Mammary epithelial cell (primary cell): ENCODE data around the gene TSPO.

Source experiments
- EZH2 ChIP-seq: IDR thresholded peaks from 2 replicates; pipeline ENCODE4 v1.6.1; 2012; ENCODE audit warnings: low read length, inconsistent platforms, borderline replicate concordance
- TF ChIP-seq, protein P1 (sequence below), 2 donors: IDR thresholded peaks in 1 of 2; conservative IDR thresholded peaks in 1 of 2; 2 replicates each; pipeline ENCODE4 v1.5.1; 2011 to 2012; ENCODE audit warnings: inconsistent platforms in 2 of 2, low read length in 2 of 2, mild to moderate bottlenecking in 2 of 2, control low read depth in 1 of 2, low read depth in 1 of 2; ENCODE audit not compliant: insufficient read depth in 1 of 2; ENCODE audit errors: extremely low read depth in 1 of 2

DNA sequence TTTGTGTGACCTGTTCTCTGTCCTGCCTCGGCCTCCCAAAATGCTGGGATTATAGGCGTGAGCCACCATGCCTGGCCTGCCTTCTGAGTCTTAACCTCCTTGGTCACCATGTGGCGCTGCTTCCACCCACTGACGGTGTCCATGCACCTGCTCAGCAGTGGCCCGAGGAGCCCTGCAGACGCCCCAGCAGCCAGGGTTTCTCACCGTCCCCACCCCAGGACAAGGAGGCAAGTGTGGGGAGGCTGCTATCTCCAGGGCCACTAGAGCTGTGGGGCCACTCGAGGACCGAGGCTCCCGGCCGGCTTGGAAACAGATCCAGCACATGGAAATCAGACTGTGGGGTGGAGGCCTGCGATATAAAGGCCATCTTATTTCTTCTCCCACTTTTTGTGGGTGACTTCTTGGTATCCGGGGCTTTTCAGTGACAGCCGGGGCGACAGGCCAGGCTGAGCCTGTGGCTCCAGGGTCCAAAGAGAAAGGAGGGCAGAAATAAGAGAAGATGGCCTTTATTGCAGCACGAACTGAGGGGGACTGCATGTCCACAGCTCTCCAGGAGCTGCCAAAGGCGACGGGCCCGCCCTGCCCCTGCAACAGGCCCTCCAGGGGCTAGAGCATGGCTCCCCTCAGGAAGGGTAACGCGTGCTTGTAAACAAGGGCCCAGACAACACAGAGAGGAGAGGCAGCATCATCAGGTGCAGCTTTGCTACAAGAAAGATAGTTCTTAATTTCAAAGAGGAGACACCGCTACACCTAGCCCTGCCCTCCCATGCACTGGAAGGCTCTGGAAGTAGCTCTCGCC lies 15.0 kb downstream of the TSPO start:
- TF ChIP-seq EZH2, result no peak
- TF ChIP-seq, protein P1, sequence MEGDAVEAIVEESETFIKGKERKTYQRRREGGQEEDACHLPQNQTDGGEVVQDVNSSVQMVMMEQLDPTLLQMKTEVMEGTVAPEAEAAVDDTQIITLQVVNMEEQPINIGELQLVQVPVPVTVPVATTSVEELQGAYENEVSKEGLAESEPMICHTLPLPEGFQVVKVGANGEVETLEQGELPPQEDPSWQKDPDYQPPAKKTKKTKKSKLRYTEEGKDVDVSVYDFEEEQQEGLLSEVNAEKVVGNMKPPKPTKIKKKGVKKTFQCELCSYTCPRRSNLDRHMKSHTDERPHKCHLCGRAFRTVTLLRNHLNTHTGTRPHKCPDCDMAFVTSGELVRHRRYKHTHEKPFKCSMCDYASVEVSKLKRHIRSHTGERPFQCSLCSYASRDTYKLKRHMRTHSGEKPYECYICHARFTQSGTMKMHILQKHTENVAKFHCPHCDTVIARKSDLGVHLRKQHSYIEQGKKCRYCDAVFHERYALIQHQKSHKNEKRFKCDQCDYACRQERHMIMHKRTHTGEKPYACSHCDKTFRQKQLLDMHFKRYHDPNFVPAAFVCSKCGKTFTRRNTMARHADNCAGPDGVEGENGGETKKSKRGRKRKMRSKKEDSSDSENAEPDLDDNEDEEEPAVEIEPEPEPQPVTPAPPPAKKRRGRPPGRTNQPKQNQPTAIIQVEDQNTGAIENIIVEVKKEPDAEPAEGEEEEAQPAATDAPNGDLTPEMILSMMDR (conservative IDR thresholded peaks at IDR 0.05 in 1 of 2, IDR thresholded peaks at IDR 0.05 in 1 of 2; ENCODE audit: extremely low read depth in 1 of 2, insufficient read depth in 1 of 2, low read depth in 1 of 2, low read length in 2 of 2), result no peak
